ENCODE data around the gene RTL9. TPM values are rescaled to one million over a fixed set of nuclear protein-coding genes. Genes with fewer than 3 reads are reported as not detected.

RTL9 gene
- total and polyA plus RNA-seq, 2 of the 13 experiments (the other 11 are each of a cell fraction or from before 2014, with no cell fraction given): 0.01 to 0.02 TPM

DNA sequence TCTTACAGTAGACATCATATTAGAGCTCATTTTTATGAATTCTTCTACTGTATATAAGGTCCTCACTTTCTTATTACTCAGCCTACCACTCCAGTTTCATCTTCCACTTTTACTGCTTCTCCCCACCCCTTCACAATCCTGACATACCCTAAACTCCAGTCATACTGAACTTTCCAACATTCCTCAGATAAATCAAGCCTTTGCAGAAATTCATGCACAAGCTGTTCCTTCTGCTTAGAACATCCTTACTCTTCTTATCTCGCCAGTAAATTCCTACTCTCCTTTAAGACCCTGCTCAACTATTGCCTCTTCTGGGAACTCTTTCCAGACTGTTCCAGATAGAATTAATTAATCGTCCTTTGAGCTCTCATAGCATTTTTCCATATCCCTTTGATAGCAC lies 24.8 kb downstream of the RTL9 start (continued):
- no peak for TF ChIP-seq CBFB (CRISPR knock-in tag; IDR thresholded peaks at IDR 0.05)
- TF ChIP-seq BRCA1 (CRISPR knock-in tag; IDR thresholded peaks at IDR 0.05): no peak

DNA sequence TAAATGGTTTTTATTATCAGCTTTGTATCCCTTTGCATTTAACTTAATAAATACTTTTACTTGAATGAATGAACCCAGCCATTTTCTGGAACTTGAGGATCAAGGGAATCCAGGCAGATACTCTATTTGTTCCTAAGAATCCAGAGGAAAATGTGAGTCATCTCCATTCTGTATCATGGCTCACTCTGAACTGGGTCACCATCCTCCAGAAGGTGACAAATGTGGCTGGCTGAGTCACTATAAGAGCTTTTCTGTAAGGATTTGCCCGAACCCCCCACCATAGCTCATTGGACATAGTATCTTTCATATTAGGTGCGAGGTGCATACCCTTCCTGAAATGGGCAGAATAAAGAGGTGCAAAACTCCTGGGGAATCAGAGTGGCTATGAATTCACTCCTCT lies 25.8 kb downstream of the RTL9 start:
- Histone ChIP-seq H3K79me2 (ENCODE audit: insufficient read depth, low read length) (no peaks in the 10 kb centered on the region), H2AFZ (ENCODE audit: low read length) (no peak overlapping the region), H3K9me3 (ENCODE audit: low read length) (no peaks in the 10 kb centered on the region), H4K20me1 (ENCODE audit: insufficient read depth, low read length) (no peaks in the 10 kb centered on the region), H3K27ac (ENCODE audit: extremely low read length, insufficient read depth, low read length) (no peak overlapping the region), H3K4me2 (ENCODE audit: low read depth, low read length) (no peak overlapping the region), H3K9ac (ENCODE audit: insufficient read depth, low read depth, low read length) (no peak overlapping the region), H3K4me1 (ENCODE audit: insufficient read depth, low read length) (no peaks in the 10 kb centered on the region), H3K4me3 (replicated peaks in 1 of 3; ENCODE audit: insufficient read depth in 1 of 3, low read depth in 2 of 3, low read length in 3 of 3) (no peak overlapping the region), H3K36me3 (replicated peaks in 1 of 2; ENCODE audit: control insufficient read depth in 1 of 2, insufficient read depth in 2 of 2, low read length in 2 of 2) (no peaks in the 10 kb centered on the region), H3K27me3 (ENCODE audit: control insufficient read depth in 1 of 2, insufficient read depth in 2 of 2, low read length in 2 of 2) (no peaks in the 10 kb centered on the region)
- FAIRE-seq (no peak), DNase-seq (ENCODE audit: low spot score) (no peak), ATAC-seq (no peak)
- in situ Hi-C loops (cut with HindIII; ENCODE audit: extremely low pct_ligation_motif_present, low pct_unique_long_range_greater_than_20kb) (no loop called here), intact Hi-C loops (cut with micrococcal nuclease; ENCODE audit: unreplicated experiment) (no loop called here)
- ChIA-PET POLR2A (no interaction called here), CTCF (ENCODE audit: low intra/inter-chr PET ratio, low total read pairs) (no interaction called here)
- no TSS peak for BruUV-seq (replicated peaks)
- 0% methylated on average over 2 of the region's 2 CpGs for WGBS (ENCODE audit: low lambda C conversion rate)
- TF ChIP-seq, protein P1, sequence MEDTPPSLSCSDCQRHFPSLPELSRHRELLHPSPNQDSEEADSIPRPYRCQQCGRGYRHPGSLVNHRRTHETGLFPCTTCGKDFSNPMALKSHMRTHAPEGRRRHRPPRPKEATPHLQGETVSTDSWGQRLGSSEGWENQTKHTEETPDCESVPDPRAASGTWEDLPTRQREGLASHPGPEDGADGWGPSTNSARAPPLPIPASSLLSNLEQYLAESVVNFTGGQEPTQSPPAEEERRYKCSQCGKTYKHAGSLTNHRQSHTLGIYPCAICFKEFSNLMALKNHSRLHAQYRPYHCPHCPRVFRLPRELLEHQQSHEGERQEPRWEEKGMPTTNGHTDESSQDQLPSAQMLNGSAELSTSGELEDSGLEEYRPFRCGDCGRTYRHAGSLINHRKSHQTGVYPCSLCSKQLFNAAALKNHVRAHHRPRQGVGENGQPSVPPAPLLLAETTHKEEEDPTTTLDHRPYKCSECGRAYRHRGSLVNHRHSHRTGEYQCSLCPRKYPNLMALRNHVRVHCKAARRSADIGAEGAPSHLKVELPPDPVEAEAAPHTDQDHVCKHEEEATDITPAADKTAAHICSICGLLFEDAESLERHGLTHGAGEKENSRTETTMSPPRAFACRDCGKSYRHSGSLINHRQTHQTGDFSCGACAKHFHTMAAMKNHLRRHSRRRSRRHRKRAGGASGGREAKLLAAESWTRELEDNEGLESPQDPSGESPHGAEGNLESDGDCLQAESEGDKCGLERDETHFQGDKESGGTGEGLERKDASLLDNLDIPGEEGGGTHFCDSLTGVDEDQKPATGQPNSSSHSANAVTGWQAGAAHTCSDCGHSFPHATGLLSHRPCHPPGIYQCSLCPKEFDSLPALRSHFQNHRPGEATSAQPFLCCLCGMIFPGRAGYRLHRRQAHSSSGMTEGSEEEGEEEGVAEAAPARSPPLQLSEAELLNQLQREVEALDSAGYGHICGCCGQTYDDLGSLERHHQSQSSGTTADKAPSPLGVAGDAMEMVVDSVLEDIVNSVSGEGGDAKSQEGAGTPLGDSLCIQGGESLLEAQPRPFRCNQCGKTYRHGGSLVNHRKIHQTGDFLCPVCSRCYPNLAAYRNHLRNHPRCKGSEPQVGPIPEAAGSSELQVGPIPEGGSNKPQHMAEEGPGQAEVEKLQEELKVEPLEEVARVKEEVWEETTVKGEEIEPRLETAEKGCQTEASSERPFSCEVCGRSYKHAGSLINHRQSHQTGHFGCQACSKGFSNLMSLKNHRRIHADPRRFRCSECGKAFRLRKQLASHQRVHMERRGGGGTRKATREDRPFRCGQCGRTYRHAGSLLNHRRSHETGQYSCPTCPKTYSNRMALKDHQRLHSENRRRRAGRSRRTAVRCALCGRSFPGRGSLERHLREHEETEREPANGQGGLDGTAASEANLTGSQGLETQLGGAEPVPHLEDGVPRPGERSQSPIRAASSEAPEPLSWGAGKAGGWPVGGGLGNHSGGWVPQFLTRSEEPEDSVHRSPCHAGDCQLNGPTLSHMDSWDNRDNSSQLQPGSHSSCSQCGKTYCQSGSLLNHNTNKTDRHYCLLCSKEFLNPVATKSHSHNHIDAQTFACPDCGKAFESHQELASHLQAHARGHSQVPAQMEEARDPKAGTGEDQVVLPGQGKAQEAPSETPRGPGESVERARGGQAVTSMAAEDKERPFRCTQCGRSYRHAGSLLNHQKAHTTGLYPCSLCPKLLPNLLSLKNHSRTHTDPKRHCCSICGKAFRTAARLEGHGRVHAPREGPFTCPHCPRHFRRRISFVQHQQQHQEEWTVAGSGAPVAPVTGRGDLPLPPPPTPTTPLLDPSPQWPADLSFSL (CRISPR knock-in tag; IDR thresholded peaks at IDR 0.05): no peak
- TF ChIP-seq, protein P2, sequence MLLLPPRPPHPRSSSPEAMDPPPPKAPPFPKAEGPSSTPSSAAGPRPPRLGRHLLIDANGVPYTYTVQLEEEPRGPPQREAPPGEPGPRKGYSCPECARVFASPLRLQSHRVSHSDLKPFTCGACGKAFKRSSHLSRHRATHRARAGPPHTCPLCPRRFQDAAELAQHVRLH (CRISPR knock-in tag; IDR thresholded peaks at IDR 0.05; ENCODE audit: borderline replicate concordance, low read depth): no peak
- TF ChIP-seq POLR2AphosphoS5 (IDR thresholded peaks at IDR 0.05; ENCODE audit: low read depth, low read length): no peak
- no peak for TF ChIP-seq ZSCAN21 (CRISPR knock-in tag; IDR thresholded peaks at IDR 0.05; ENCODE audit: borderline replicate concordance)
- no peak for TF ChIP-seq RBM22 (optimal IDR thresholded peaks at IDR 0.05; ENCODE audit: low read length)
- no peak for TF ChIP-seq CAMTA2 (CRISPR knock-in tag; IDR thresholded peaks at IDR 0.05; ENCODE audit: borderline replicate concordance)
- no peak for TF ChIP-seq GTF2F1 (IDR thresholded peaks at IDR 0.05; ENCODE audit: low read length)
- no peak for TF ChIP-seq HNRNPH1 (optimal IDR thresholded peaks at IDR 0.05; ENCODE audit: low read depth, low read length)
- TF ChIP-seq, protein P3, sequence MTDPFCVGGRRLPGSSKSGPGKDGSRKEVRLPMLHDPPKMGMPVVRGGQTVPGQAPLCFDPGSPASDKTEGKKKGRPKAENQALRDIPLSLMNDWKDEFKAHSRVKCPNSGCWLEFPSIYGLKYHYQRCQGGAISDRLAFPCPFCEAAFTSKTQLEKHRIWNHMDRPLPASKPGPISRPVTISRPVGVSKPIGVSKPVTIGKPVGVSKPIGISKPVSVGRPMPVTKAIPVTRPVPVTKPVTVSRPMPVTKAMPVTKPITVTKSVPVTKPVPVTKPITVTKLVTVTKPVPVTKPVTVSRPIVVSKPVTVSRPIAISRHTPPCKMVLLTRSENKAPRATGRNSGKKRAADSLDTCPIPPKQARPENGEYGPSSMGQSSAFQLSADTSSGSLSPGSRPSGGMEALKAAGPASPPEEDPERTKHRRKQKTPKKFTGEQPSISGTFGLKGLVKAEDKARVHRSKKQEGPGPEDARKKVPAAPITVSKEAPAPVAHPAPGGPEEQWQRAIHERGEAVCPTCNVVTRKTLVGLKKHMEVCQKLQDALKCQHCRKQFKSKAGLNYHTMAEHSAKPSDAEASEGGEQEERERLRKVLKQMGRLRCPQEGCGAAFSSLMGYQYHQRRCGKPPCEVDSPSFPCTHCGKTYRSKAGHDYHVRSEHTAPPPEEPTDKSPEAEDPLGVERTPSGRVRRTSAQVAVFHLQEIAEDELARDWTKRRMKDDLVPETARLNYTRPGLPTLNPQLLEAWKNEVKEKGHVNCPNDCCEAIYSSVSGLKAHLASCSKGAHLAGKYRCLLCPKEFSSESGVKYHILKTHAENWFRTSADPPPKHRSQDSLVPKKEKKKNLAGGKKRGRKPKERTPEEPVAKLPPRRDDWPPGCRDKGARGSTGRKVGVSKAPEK (CRISPR knock-in tag; IDR thresholded peaks at IDR 0.05; ENCODE audit: borderline replicate concordance): no peak
- TF ChIP-seq RAD51 (IDR thresholded peaks at IDR 0.05; ENCODE audit: borderline replicate concordance): no peak
- TF ChIP-seq ZNF777 (CRISPR knock-in tag; IDR thresholded peaks at IDR 0.05): no peak
- TF ChIP-seq ZSCAN29 (CRISPR knock-in tag; conservative IDR thresholded peaks at IDR 0.05): no peak
- TF ChIP-seq NFE2L1 (CRISPR knock-in tag; IDR thresholded peaks at IDR 0.05; ENCODE audit: borderline replicate concordance): no peak
- TF ChIP-seq ZC3H4 (CRISPR knock-in tag; IDR thresholded peaks at IDR 0.05; ENCODE audit: borderline replicate concordance): no peak

All from HepG2 (cell line).